Measurements from ENCODE around the gene EHBP1.

- no peak for TF ChIP-seq CTCF (IDR thresholded peaks at IDR 0.05; ENCODE audit: extremely low read depth in 1 of 2, insufficient read depth in 1 of 2, low read depth in 1 of 2, low read length in 2 of 2)
- TF ChIP-seq POLR2A (IDR thresholded peaks at IDR 0.05; ENCODE audit: low read depth, low read length) = no peak
- no peak for TF ChIP-seq FOS (IDR thresholded peaks at IDR 0.05; ENCODE audit: borderline replicate concordance, insufficient read depth, low read length)
- no peak for TF ChIP-seq POLR2AphosphoS5 (IDR thresholded peaks at IDR 0.05; ENCODE audit: insufficient read depth, low read depth, low read length)
- TF ChIP-seq JUN (IDR thresholded peaks at IDR 0.05; ENCODE audit: borderline replicate concordance, insufficient read depth, insufficient read length, low read depth) = no peak
- TF ChIP-seq MYC (IDR thresholded peaks at IDR 0.05; ENCODE audit: low read depth, low read length) = no peak
Measured at GRCh38 chr2:62923242-62923641, 217.7 kb downstream of the EHBP1 start.
